GM12874 (cell line): ENCODE measurements around the gene RAPGEF1.

Experiments
- TF ChIP-seq, protein P1 (sequence below): IDR thresholded peaks from 2 replicates; pipeline ENCODE4 v1.5.1; 2011; ENCODE audit warnings: low read depth, mild to moderate bottlenecking, control low read depth, low read length, moderate library complexity; ENCODE audit not compliant: insufficient read depth

RAPGEF1 gene

GRCh38 chr9:131639769-131640437 is 100.0 kb downstream of the RAPGEF1 start:
- TF ChIP-seq, protein P1, sequence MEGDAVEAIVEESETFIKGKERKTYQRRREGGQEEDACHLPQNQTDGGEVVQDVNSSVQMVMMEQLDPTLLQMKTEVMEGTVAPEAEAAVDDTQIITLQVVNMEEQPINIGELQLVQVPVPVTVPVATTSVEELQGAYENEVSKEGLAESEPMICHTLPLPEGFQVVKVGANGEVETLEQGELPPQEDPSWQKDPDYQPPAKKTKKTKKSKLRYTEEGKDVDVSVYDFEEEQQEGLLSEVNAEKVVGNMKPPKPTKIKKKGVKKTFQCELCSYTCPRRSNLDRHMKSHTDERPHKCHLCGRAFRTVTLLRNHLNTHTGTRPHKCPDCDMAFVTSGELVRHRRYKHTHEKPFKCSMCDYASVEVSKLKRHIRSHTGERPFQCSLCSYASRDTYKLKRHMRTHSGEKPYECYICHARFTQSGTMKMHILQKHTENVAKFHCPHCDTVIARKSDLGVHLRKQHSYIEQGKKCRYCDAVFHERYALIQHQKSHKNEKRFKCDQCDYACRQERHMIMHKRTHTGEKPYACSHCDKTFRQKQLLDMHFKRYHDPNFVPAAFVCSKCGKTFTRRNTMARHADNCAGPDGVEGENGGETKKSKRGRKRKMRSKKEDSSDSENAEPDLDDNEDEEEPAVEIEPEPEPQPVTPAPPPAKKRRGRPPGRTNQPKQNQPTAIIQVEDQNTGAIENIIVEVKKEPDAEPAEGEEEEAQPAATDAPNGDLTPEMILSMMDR = no peak

GRCh38 chr9:131636593-131636992 is 103.3 kb downstream of the RAPGEF1 start:
- TF ChIP-seq, protein P1 = no peak

GRCh38 chr9:131635892-131636291 is 104.0 kb downstream of the RAPGEF1 start:
- TF ChIP-seq, protein P1 = no peak

GRCh38 chr9:131635285-131635684 is 104.6 kb downstream of the RAPGEF1 start:
- TF ChIP-seq, protein P1 = no peak

DNA sequence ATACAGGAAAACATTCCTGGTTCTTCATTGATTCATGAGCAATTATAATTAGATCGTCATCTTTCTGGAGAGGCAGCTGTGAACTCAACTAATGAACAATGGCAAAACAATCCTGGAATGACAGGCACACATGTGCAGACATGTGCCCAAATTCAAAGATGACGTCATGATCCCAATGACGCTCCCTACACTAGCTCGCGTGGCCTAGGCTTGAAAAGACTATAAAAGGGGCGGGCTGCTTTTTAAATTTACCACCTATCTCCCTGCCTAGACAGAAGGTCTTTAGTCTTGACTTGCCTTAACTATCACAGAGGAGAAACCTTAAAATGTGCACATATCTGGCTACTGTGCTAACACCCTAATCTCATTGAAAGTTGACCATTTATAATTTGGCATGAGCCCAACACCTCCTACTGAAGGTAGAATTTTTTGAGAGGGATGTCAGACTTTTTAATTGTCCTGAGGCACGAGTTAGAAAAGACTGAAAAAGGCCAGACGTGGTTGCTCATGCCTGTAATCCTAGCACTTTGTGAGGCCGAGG is 106.3 kb downstream of the RAPGEF1 start:
- TF ChIP-seq, protein P1 = no peak

- TF ChIP-seq, protein P1 = no peak
Observed at GRCh38 chr9:131631306-131631705, 108.6 kb downstream of the RAPGEF1 start.

GRCh38 chr9:131630205-131630831 is 109.6 kb downstream of the RAPGEF1 start:
- TF ChIP-seq, protein P1 = no peak
